Esophagus squamous epithelium (tissue), 5 donors: ENCODE measurements around the gene GRID2. TPM values are rescaled to one million over a fixed set of nuclear protein-coding genes. Genes with fewer than 3 reads are reported as not detected.
A peak's percentile ranks its signal among the peaks of the same experiment; 100 is the strongest.
"Not testable (repeated sequence)": the region's sequence is repeated elsewhere in the genome, so short reads cannot be mapped to it uniquely, and the experiment has no call there.

Experiments used
- DNase-seq: peaks from one replicate; lab custom pipeline; 2025; lab: John Stamatoyannopoulos, UW
- H3K27ac ChIP-seq, 4 donors: fragments of 200-600 bp; sonication (generic); one replicate each; pipeline ENCODE4 v1.5.1; 2016 to 2019; ENCODE audit warnings: mild to moderate bottlenecking in 1 of 4
- H3K27me3 ChIP-seq, 4 donors: fragments of 200-600 bp; sonication (generic); 1 replicate in 3 of 4; 2 replicates in 1 of 4; pipeline versions ENCODE4 v1.5.1 to v1.6.0; 2017 to 2021; ENCODE audit warnings: antibody characterized with exemption in 1 of 4
- H3K36me3 ChIP-seq, 3 donors: fragments of 200-600 bp; sonication (generic); one replicate each; pipeline ENCODE4 v1.5.1; 2016 to 2019
- H3K4me1 ChIP-seq, 3 donors: fragments of 200-600 bp; sonication (generic); one replicate each; pipeline ENCODE4 v1.5.1; 2017 to 2019
- H3K4me3 ChIP-seq, 4 donors: fragments of 200-600 bp; sonication (generic); 1 replicate in 3 of 4; 2 replicates in 1 of 4; pipeline ENCODE4 v1.5.1; 2016 to 2019; ENCODE audit warnings: mild to moderate bottlenecking in 2 of 4, moderate library complexity in 1 of 4
- H3K9me3 ChIP-seq, 3 donors: fragments of 200-600 bp; sonication (generic); one replicate each; pipeline ENCODE4 v1.5.1; 2016 to 2019
- CTCF ChIP-seq, 6 experiments: fragments of 450-650 bp in 4 of 6; fragments of 200-600 bp in 2 of 6; sonication (generic) in 2 of 6; IDR thresholded peaks; one replicate each; pipeline ENCODE4 v1.5.1; 2016 to 2019; ENCODE audit warnings: antibody characterized with exemption in 6 of 6, mild to moderate bottlenecking in 4 of 6, moderate library complexity in 4 of 6
- POLR2A ChIP-seq, 4 donors: fragments of 450-650 bp; IDR thresholded peaks; one replicate each; pipeline ENCODE4 v1.6.1; 2017; ENCODE audit warnings: antibody characterized with exemption in 4 of 4, mild to moderate bottlenecking in 4 of 4, moderate library complexity in 3 of 4
- WGBS, 2 donors: methylation state at CpG; one replicate each; pipeline ENCODE4 v1.1.5; 2018; 5-methylcytosine and 5-hydroxymethylcytosine counted together
- intact Hi-C: fragments of 100-400 bp; cut with DNase I; formaldehyde crosslinking; loops from one replicate; pipeline ENCODE4 v1.15.0; 2022
- total RNA-seq, 4 donors: library from RNA; depleted of rRNA; stranded (reverse); fragments of >200 nt; gene quantifications; one replicate each; pipeline ENCODE4 v1.1.0, GENCODE V29; 2016
- donor health status: DM: yes; HTN: yes; CAD: no.

The GRID2 gene
- total RNA-seq, 4 donors from 2014 or later = not detected

- Histone ChIP-seq H3K36me3 (no peaks in the 10 kb centered on the region), H3K4me3 (no peak overlapping the region), H3K27me3 (no peaks in the 10 kb centered on the region), H3K9me3 (no peaks in the 10 kb centered on the region), H3K27ac (no peak overlapping the region), H3K4me1 (peaks cover 0 to 14% (median 0%) of the 10 kb centered on the region in 3 donors)
- DNase-seq = no peak
- intact Hi-C loops = no loop called here
- TF ChIP-seq POLR2A (IDR thresholded peaks at IDR 0.05) = no peak
- no peak for TF ChIP-seq CTCF (IDR thresholded peaks at IDR 0.05)
- WGBS, 2 donors = 69 to 74% methylated on average over 5 of the region's 5 CpGs
These were observed 995.4 kb downstream of the GRID2 start for GRCh38 chr4:93299118-93299517.

DNA sequence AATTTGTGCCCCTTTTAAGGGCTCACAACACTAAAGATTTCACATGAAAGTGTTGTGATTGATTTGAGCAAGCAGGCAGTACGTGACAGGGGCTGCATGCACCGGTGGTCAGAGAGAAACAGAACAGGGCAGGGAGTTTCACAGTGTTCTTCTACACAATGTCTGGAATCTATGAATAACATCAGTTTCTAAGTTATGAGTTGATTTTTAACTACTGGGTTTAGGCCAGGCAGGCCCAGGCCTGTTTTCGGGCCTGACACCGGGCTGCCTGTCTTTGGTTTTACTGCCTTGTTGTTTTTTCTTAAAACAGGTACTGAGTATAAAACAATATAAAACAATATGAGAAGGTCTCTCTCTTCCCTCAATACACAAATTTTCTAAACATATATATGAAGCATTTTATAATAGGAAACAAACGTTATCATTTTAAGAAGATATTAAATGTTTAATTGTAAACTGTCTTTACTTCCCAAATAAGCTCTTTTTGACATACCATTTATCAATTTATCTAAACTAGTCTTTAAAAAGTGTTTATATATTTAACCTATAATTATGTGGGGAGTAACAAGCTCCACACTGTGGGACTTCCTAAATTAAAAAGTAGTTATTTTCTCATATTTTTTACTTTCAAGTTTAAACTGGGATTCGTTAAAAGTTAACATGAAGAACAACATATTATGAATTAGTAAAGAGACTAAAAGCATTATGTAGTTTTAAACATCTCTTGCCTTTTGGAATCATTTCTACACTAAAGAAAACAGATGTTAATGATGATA is 997.2 kb downstream of the GRID2 start:
- H3K27ac ChIP-seq = peak overlapping the region in 3 of 4 donors; percentile 2 to 45 (median 26)
- H3K4me3 ChIP-seq, H3K9me3 ChIP-seq, H3K36me3 ChIP-seq, intact Hi-C loops, DNase-seq, H3K27me3 ChIP-seq: not testable (repeated sequence)
- H3K4me1 ChIP-seq = peaks cover 0 to 14% (median 0%) of the 10 kb centered on the region in 3 donors
- WGBS, 2 donors = 35 to 47% methylated on average over 6 of the region's 6 CpGs

GRCh38 chr4:93302310-93302709 is 998.5 kb downstream of the GRID2 start:
- Histone ChIP-seq H3K4me3 (no peak overlapping the region), H3K4me1 (peaks cover 0 to 14% (median 0%) of the 10 kb centered on the region in 3 donors), H3K27ac (no peak overlapping the region), H3K27me3 (no peaks in the 10 kb centered on the region), H3K9me3 (no peaks in the 10 kb centered on the region), H3K36me3 (no peaks in the 10 kb centered on the region)
- intact Hi-C loops = no loop called here
- 85 to 91% methylated on average over 4 of the region's 4 CpGs for whole genome bisulfite sequencing, 2 donors
- no peak for DNase-seq
- TF ChIP-seq CTCF (IDR thresholded peaks at IDR 0.05) = no peak
- TF ChIP-seq POLR2A (IDR thresholded peaks at IDR 0.05) = no peak

- DNase-seq = no peak
- TF ChIP-seq POLR2A (IDR thresholded peaks at IDR 0.05) = no peak
- TF ChIP-seq CTCF (IDR thresholded peaks at IDR 0.05) = no peak
- Histone ChIP-seq H3K27ac (no peak overlapping the region), H3K36me3 (no peaks in the 10 kb centered on the region), H3K9me3 (no peaks in the 10 kb centered on the region), H3K4me3 (no peak overlapping the region), H3K4me1 (peaks cover 0 to 14% (median 0%) of the 10 kb centered on the region in 3 donors), H3K27me3 (no peaks in the 10 kb centered on the region)
- intact Hi-C loops = no loop called here
- 79 to 81% methylated on average over 2 of the region's 2 CpGs for WGBS, 2 donors
These were observed 999.7 kb downstream of the GRID2 start for GRCh38 chr4:93303440-93303839.

DNA sequence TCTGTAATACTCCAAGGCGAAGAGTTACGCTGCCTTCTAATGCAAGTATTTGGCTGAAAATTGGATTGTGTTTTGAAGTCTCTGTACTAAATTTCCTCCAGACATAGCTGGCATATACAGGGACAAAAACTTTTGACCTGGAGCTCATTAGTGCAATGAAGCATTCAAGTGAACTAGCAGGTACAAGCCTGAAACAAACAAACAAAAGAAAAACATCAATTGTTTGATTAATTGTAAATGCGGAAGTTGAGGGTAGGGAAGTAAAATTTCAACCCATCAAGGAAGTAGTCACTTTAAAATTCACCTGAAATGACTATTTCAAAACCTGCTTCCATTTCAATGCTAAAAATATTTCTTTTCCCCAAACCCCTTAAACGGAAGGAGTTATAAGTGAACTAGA is 1008.5 kb downstream of the GRID2 start:
- peaks cover 0 to 28% (median 0%) of the 10 kb centered on the region in 3 donors for H3K4me1 ChIP-seq
- DNase-seq = no peak
- no peaks in the 10 kb centered on the region for H3K9me3 ChIP-seq
- H3K4me3 ChIP-seq = no peak overlapping the region
- no peaks in the 10 kb centered on the region for H3K36me3 ChIP-seq
- TF ChIP-seq POLR2A (IDR thresholded peaks at IDR 0.05) = no peak
- TF ChIP-seq CTCF (IDR thresholded peaks at IDR 0.05) = no peak
- no peaks in the 10 kb centered on the region for H3K27me3 ChIP-seq
- 56 to 60% methylated on average over 4 of the region's 4 CpGs for WGBS, 2 donors
- no peak overlapping the region for H3K27ac ChIP-seq
- intact Hi-C loops = no loop called here
